Activated T-cell treated with anti-CD3 and anti-CD28 coated beads, Interleukin-2, amount 50 U/mL, for 1 hour (primary cell): ENCODE results near the gene IGSF3.
"Not testable (repeated sequence)": the region's sequence is repeated elsewhere in the genome, so short reads cannot be mapped to it uniquely, and the experiment has no call there.

ENCODE experiments used
- DNase-seq: peaks from one replicate; pipeline ENCODE4 v3.0.0-alpha.2; 2020

The IGSF3 gene

GRCh38 chr1:116657836-116658235, 9.7 kb downstream of the IGSF3 start:
- DNase-seq, result not testable (repeated sequence)

GRCh38 chr1:116654351-116654750, 13.2 kb downstream of the IGSF3 start:
- DNase-seq, result no peak

GRCh38 chr1:116652598-116652997, 14.9 kb downstream of the IGSF3 start:
- DNase-seq, result not testable (repeated sequence)

GRCh38 chr1:116650781-116651180, 16.8 kb downstream of the IGSF3 start:
- DNase-seq, result not testable (repeated sequence)

- not testable (repeated sequence) for DNase-seq
Observed at GRCh38 chr1:116649041-116649440, 18.5 kb downstream of the IGSF3 start.

GRCh38 chr1:116648325-116648724, 19.2 kb downstream of the IGSF3 start:
- not testable (repeated sequence) for DNase-seq

GRCh38 chr1:116647186-116647585, 20.3 kb downstream of the IGSF3 start:
- DNase-seq, result not testable (repeated sequence)

GRCh38 chr1:116646673-116647170, 20.8 kb downstream of the IGSF3 start:
- not testable (repeated sequence) for DNase-seq

GRCh38 chr1:116645802-116646672, 21.5 kb downstream of the IGSF3 start:
- not testable (repeated sequence) for DNase-seq

GRCh38 chr1:116644993-116645392, 22.5 kb downstream of the IGSF3 start:
- not testable (repeated sequence) for DNase-seq

GRCh38 chr1:116644096-116644495, 23.4 kb downstream of the IGSF3 start:
- not testable (repeated sequence) for DNase-seq

- DNase-seq, result not testable (repeated sequence)
Observed at GRCh38 chr1:116643281-116643751, 24.2 kb downstream of the IGSF3 start.

GRCh38 chr1:116642311-116643280, 24.9 kb downstream of the IGSF3 start:
- not testable (repeated sequence) for DNase-seq

GRCh38 chr1:116637583-116637982, 29.9 kb downstream of the IGSF3 start:
- not testable (repeated sequence) for DNase-seq

GRCh38 chr1:116636584-116636983, 30.9 kb downstream of the IGSF3 start:
- DNase-seq, result not testable (repeated sequence)

GRCh38 chr1:116634386-116634785, 33.1 kb downstream of the IGSF3 start:
- not testable (repeated sequence) for DNase-seq

GRCh38 chr1:116631996-116632925, 35.3 kb downstream of the IGSF3 start:
- not testable (repeated sequence) for DNase-seq

- DNase-seq, result not testable (repeated sequence)
Observed at GRCh38 chr1:116631554-116631953, 36.0 kb downstream of the IGSF3 start.

GRCh38 chr1:116630057-116630456, 37.5 kb downstream of the IGSF3 start:
- not testable (repeated sequence) for DNase-seq

GRCh38 chr1:116629441-116629840, 38.1 kb downstream of the IGSF3 start:
- DNase-seq, result not testable (repeated sequence)

- DNase-seq, result no peak
Observed at GRCh38 chr1:116628448-116628847, 39.1 kb downstream of the IGSF3 start.

GRCh38 chr1:116627357-116627756, 40.2 kb downstream of the IGSF3 start:
- DNase-seq, result not testable (repeated sequence)
